H1 (cell line): Measurements from ENCODE around the gene ANO6.

Experiments used
- POU5F1 ChIP-seq: IDR thresholded peaks from 2 replicates; pipeline ENCODE4 v1.6.1; 2011; ENCODE audit warnings: low read depth, mild to moderate bottlenecking, low read length, moderate library complexity
- TF ChIP-seq, protein P1 (sequence below), 3 experiments: IDR thresholded peaks; 1 replicate in 2 of 3; 2 replicates in 1 of 3; pipeline versions ENCODE4 v1.5.1 to v1.6.1; 2011; ENCODE audit warnings: low read length in 3 of 3, mild to moderate bottlenecking in 3 of 3, inconsistent platforms in 2 of 3, low read depth in 1 of 3, moderate library complexity in 1 of 3; ENCODE audit not compliant: insufficient read depth in 1 of 3; ENCODE audit errors: control extremely low read depth in 1 of 3
- TF ChIP-seq, protein P2 (sequence below): IDR thresholded peaks from 2 replicates; pipeline ENCODE4 v1.6.1; 2011; ENCODE audit warnings: low read length, improper control_type of control experiment
- TF ChIP-seq, protein P3 (sequence below): IDR thresholded peaks from 2 replicates; pipeline ENCODE4 v1.6.1; 2012; ENCODE audit warnings: inconsistent platforms

- TF ChIP-seq POU5F1, result no peak
- TF ChIP-seq, protein P1, sequence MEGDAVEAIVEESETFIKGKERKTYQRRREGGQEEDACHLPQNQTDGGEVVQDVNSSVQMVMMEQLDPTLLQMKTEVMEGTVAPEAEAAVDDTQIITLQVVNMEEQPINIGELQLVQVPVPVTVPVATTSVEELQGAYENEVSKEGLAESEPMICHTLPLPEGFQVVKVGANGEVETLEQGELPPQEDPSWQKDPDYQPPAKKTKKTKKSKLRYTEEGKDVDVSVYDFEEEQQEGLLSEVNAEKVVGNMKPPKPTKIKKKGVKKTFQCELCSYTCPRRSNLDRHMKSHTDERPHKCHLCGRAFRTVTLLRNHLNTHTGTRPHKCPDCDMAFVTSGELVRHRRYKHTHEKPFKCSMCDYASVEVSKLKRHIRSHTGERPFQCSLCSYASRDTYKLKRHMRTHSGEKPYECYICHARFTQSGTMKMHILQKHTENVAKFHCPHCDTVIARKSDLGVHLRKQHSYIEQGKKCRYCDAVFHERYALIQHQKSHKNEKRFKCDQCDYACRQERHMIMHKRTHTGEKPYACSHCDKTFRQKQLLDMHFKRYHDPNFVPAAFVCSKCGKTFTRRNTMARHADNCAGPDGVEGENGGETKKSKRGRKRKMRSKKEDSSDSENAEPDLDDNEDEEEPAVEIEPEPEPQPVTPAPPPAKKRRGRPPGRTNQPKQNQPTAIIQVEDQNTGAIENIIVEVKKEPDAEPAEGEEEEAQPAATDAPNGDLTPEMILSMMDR (IDR thresholded peaks at IDR 0.05; ENCODE audit: control extremely low read depth in 1 of 3, insufficient read depth in 1 of 3, low read depth in 1 of 3, low read length in 3 of 3), result no peak
- TF ChIP-seq, protein P2, sequence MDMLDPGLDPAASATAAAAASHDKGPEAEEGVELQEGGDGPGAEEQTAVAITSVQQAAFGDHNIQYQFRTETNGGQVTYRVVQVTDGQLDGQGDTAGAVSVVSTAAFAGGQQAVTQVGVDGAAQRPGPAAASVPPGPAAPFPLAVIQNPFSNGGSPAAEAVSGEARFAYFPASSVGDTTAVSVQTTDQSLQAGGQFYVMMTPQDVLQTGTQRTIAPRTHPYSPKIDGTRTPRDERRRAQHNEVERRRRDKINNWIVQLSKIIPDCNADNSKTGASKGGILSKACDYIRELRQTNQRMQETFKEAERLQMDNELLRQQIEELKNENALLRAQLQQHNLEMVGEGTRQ, result no peak
- TF ChIP-seq, protein P3, sequence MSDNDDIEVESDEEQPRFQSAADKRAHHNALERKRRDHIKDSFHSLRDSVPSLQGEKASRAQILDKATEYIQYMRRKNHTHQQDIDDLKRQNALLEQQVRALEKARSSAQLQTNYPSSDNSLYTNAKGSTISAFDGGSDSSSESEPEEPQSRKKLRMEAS, result no peak
Observed at GRCh38 chr12:45289245-45290215, 73.6 kb downstream of the ANO6 start.
